COLO829 (cell line): Measurements from ENCODE around the gene MAP2K5.
A peak's percentile ranks its signal among the peaks of the same experiment; 100 is the strongest.

Source experiments
- DNase-seq: peaks from one replicate; pipeline ENCODE4 v3.0.0; 2012; ENCODE audit warnings: low spot score

MAP2K5 gene

GRCh38 chr15:67724691-67725375, 182.3 kb downstream of the MAP2K5 start:
- no peak for DNase-seq

GRCh38 chr15:67730135-67730534, 187.6 kb downstream of the MAP2K5 start:
- DNase-seq, result no peak

GRCh38 chr15:67731112-67731721, 188.7 kb downstream of the MAP2K5 start:
- no peak for DNase-seq

- no peak for DNase-seq
Measured at GRCh38 chr15:67732164-67732563, 189.7 kb downstream of the MAP2K5 start.

- DNase-seq, result no peak
Measured at GRCh38 chr15:67732671-67733374, 190.3 kb downstream of the MAP2K5 start.

GRCh38 chr15:67735896-67736295, 193.4 kb downstream of the MAP2K5 start:
- peak; percentile 6 for DNase-seq

- DNase-seq, result no peak
Measured at GRCh38 chr15:67736810-67737209, 194.3 kb downstream of the MAP2K5 start.

- DNase-seq, result no peak
Measured at GRCh38 chr15:67738056-67738455, 195.6 kb downstream of the MAP2K5 start.

- DNase-seq, result no peak
Measured at GRCh38 chr15:67740405-67740804, 197.9 kb downstream of the MAP2K5 start.

- DNase-seq, result no peak
Measured at GRCh38 chr15:67741308-67741707, 198.8 kb downstream of the MAP2K5 start.

- DNase-seq, result no peak
Measured at GRCh38 chr15:67743558-67743957, 201.1 kb downstream of the MAP2K5 start.

GRCh38 chr15:67744331-67745072, 202.0 kb downstream of the MAP2K5 start:
- no peak for DNase-seq

- no peak for DNase-seq
Measured at GRCh38 chr15:67745073-67746006, 202.8 kb downstream of the MAP2K5 start.

GRCh38 chr15:67746022-67746421, 203.5 kb downstream of the MAP2K5 start:
- no peak for DNase-seq

GRCh38 chr15:67746450-67746849, 203.9 kb downstream of the MAP2K5 start:
- no peak for DNase-seq

GRCh38 chr15:67747921-67748320, 205.4 kb downstream of the MAP2K5 start:
- DNase-seq, result no peak

- DNase-seq, result no peak
Measured at GRCh38 chr15:67750371-67750770, 207.9 kb downstream of the MAP2K5 start.

- DNase-seq, result no peak
Measured at GRCh38 chr15:67753891-67754290, 211.4 kb downstream of the MAP2K5 start.

GRCh38 chr15:67755264-67755663, 212.8 kb downstream of the MAP2K5 start:
- DNase-seq, result no peak

GRCh38 chr15:67755936-67756335, 213.4 kb downstream of the MAP2K5 start:
- DNase-seq, result no peak

GRCh38 chr15:67758619-67759300, 216.3 kb downstream of the MAP2K5 start:
- no peak for DNase-seq
